H1 (cell line): Measurements from ENCODE around the gene SCN3B.

Experiments used
- BCL11A ChIP-seq, 2 experiments: IDR thresholded peaks; one replicate each; pipeline ENCODE4 v1.6.1; 2011; ENCODE audit warnings: low read depth in 2 of 2, low read length in 2 of 2, mild to moderate bottlenecking in 2 of 2
- BRCA1 ChIP-seq: IDR thresholded peaks from 2 replicates; pipeline ENCODE4 v1.6.1; 2012; ENCODE audit warnings: low read depth, low read length, improper control_type of control experiment
- CHD2 ChIP-seq: IDR thresholded peaks from 2 replicates; pipeline ENCODE4 v1.6.1; 2012; ENCODE audit warnings: low read length, improper control_type of control experiment
- CREB1 ChIP-seq: IDR thresholded peaks from 2 replicates; pipeline ENCODE4 v1.6.1; 2012; ENCODE audit warnings: inconsistent platforms
- CTCF ChIP-seq, 3 experiments: IDR thresholded peaks; 1 replicate in 2 of 3; 2 replicates in 1 of 3; pipeline versions ENCODE4 v1.5.1 to v1.6.1; 2011; ENCODE audit warnings: low read length in 3 of 3, mild to moderate bottlenecking in 3 of 3, inconsistent platforms in 2 of 3, low read depth in 1 of 3, moderate library complexity in 1 of 3; ENCODE audit not compliant: insufficient read depth in 1 of 3; ENCODE audit errors: control extremely low read depth in 1 of 3
- EP300 ChIP-seq, 2 experiments: IDR thresholded peaks; 1 replicate in 1 of 2; 2 replicates in 1 of 2; pipeline ENCODE4 v1.6.1; 2011 to 2012; ENCODE audit warnings: low read depth in 2 of 2, low read length in 2 of 2, mild to moderate bottlenecking in 2 of 2, borderline replicate concordance in 1 of 2, inconsistent platforms in 1 of 2, moderate library complexity in 1 of 2
- MAFK ChIP-seq: IDR thresholded peaks from 2 replicates; pipeline ENCODE4 v1.6.1; 2012; ENCODE audit warnings: low read depth, mild to moderate bottlenecking, improper control_type of control experiment, low read length
- NRF1 ChIP-seq: IDR thresholded peaks from 2 replicates; pipeline ENCODE4 v1.6.1; 2011; ENCODE audit warnings: mild to moderate bottlenecking, low read depth, low read length, improper control_type of control experiment
- SIN3A ChIP-seq, 2 experiments: IDR thresholded peaks in 1 of 2; conservative IDR thresholded peaks in 1 of 2; 2 replicates each; pipeline ENCODE4 v1.6.1; 2011 to 2012; ENCODE audit warnings: low read length in 2 of 2, improper control_type of control experiment in 1 of 2, low read depth in 1 of 2, mild to moderate bottlenecking in 1 of 2
- SP1 ChIP-seq: IDR thresholded peaks from 2 replicates; pipeline ENCODE4 v1.6.1; 2011; ENCODE audit warnings: low read depth, low read length
- TEAD4 ChIP-seq: IDR thresholded peaks from 2 replicates; pipeline ENCODE4 v1.6.1; 2012; ENCODE audit warnings: low read depth, low read length, inconsistent platforms, mixed read lengths
- ZNF274 ChIP-seq: IDR thresholded peaks from 2 replicates; pipeline ENCODE4 v1.7.0; 2012; ENCODE audit warnings: low read length, borderline replicate concordance; ENCODE audit errors: extremely low read depth

GRCh38 chr11:123611698-123612097 is 42.7 kb downstream of the SCN3B start:
- TF ChIP-seq MAFK: no peak
- no peak for TF ChIP-seq CREB1
- TF ChIP-seq SIN3A (conservative IDR thresholded peaks at IDR 0.05 in 1 of 2, IDR thresholded peaks at IDR 0.05 in 1 of 2; ENCODE audit: low read depth in 1 of 2, low read length in 2 of 2): no peak
- no peak for TF ChIP-seq NRF1
- no peak for TF ChIP-seq BRCA1
- no peak for TF ChIP-seq CHD2
- TF ChIP-seq BCL11A (IDR thresholded peaks at IDR 0.05; ENCODE audit: low read depth in 2 of 2, low read length in 2 of 2): no peak
- no peak for TF ChIP-seq ZNF274
- no peak for TF ChIP-seq TEAD4
- TF ChIP-seq SP1: no peak
- peak in 1 of 3 experiments; percentile 4; a peak in 1 of 4 replicates for TF ChIP-seq CTCF (IDR thresholded peaks at IDR 0.05; ENCODE audit: control extremely low read depth in 1 of 3, insufficient read depth in 1 of 3, low read depth in 1 of 3, low read length in 3 of 3)
- no peak for TF ChIP-seq EP300 (IDR thresholded peaks at IDR 0.05; ENCODE audit: borderline replicate concordance in 1 of 2, low read depth in 2 of 2, low read length in 2 of 2)
